Neuronal stem cell (in vitro differentiated cells): ENCODE data around the gene KDM5C.

Source experiments
- DNase-seq: peaks from one replicate; pipeline ENCODE4 v3.0.0-alpha.2; 2013; ENCODE audit warnings: low spot score
- H2AFZ ChIP-seq: one replicate; pipeline ENCODE4 v1.6.1; 2013; ENCODE audit warnings: mild to moderate bottlenecking, low read length, inconsistent platforms
- H2AK5ac ChIP-seq: 2 replicates; pipeline ENCODE4 v1.6.1; 2013; ENCODE audit warnings: low read depth, mild to moderate bottlenecking, inconsistent platforms, low read length, moderate library complexity, mixed read lengths
- H2BK120ac ChIP-seq: 2 replicates; pipeline ENCODE4 v1.6.1; 2013; ENCODE audit warnings: low read depth, mild to moderate bottlenecking, inconsistent platforms, low read length, moderate library complexity, mixed read lengths
- H2BK12ac ChIP-seq: one replicate; pipeline ENCODE4 v1.6.1; 2013; ENCODE audit warnings: low read length, inconsistent platforms
- H2BK15ac ChIP-seq: 2 replicates; pipeline ENCODE4 v1.6.1; 2013; ENCODE audit warnings: mild to moderate bottlenecking, low read length, inconsistent platforms, mixed read lengths
- H2BK5ac ChIP-seq: one replicate; pipeline ENCODE4 v1.6.1; 2013; ENCODE audit warnings: inconsistent platforms, mild to moderate bottlenecking, low read length, moderate library complexity
- H3K14ac ChIP-seq: one replicate; pipeline ENCODE4 v1.6.1; 2013; ENCODE audit warnings: low read length, inconsistent platforms
- H3K18ac ChIP-seq: 2 replicates; pipeline ENCODE4 v1.6.1; 2013; ENCODE audit warnings: low read length, inconsistent platforms
- H3K23ac ChIP-seq: 2 replicates; pipeline ENCODE4 v1.6.1; 2013; ENCODE audit warnings: low read depth, mild to moderate bottlenecking, mixed read lengths, low read length, inconsistent platforms; ENCODE audit not compliant: poor library complexity
- H3K27ac ChIP-seq: replicated peaks from 3 replicates; pipeline ENCODE4 v1.5.1; 2013; ENCODE audit warnings: low read length, inconsistent platforms
- H3K27me3 ChIP-seq, 3 experiments: 2 replicates each; pipeline ENCODE4 v1.6.1; 2013; ENCODE audit warnings: low read length in 3 of 3, mild to moderate bottlenecking in 2 of 3, inconsistent platforms in 1 of 3, low read depth in 1 of 3, mixed read lengths in 1 of 3, moderate library complexity in 1 of 3; ENCODE audit not compliant: control insufficient read depth in 3 of 3, insufficient read depth in 3 of 3
- H3K36me3 ChIP-seq, 2 donors: replicated peaks in 1 of 2; 2 replicates each; pipeline ENCODE4 v1.6.1; 2013; ENCODE audit warnings: low read length in 2 of 2; ENCODE audit not compliant: control insufficient read depth in 2 of 2, insufficient read depth in 2 of 2
- H3K4ac ChIP-seq: 2 replicates; pipeline ENCODE4 v1.6.1; 2013; ENCODE audit warnings: inconsistent platforms, mild to moderate bottlenecking, low read length, moderate library complexity
- H3K4me1 ChIP-seq, 2 donors: 1 replicate in 1 of 2; 2 replicates in 1 of 2; pipeline ENCODE4 v1.6.1; 2013; ENCODE audit warnings: low read length in 2 of 2, low read depth in 1 of 2; ENCODE audit not compliant: control insufficient read depth in 2 of 2, insufficient read depth in 1 of 2
- H3K4me2 ChIP-seq: one replicate; pipeline ENCODE4 v1.6.1; 2013; ENCODE audit warnings: mild to moderate bottlenecking, low read length, inconsistent platforms; ENCODE audit not compliant: insufficient read depth, poor library complexity, severe bottlenecking
- H3K4me3 ChIP-seq, 2 donors: 2 replicates each; pipeline ENCODE4 v1.5.1; 2013; ENCODE audit warnings: low read length in 2 of 2, mild to moderate bottlenecking in 2 of 2, inconsistent platforms in 1 of 2, moderate library complexity in 1 of 2
- H3K79me1 ChIP-seq: one replicate; pipeline ENCODE4 v1.6.1; 2013; ENCODE audit warnings: low read depth, mild to moderate bottlenecking, inconsistent platforms, low read length, moderate library complexity
- H3K9ac ChIP-seq: one replicate; pipeline ENCODE4 v1.6.1; 2013; ENCODE audit warnings: mild to moderate bottlenecking, low read depth, low read length, inconsistent platforms; ENCODE audit not compliant: poor library complexity
- H3K9me3 ChIP-seq, 2 donors: replicated peaks in 1 of 2; 2 replicates each; pipeline versions ENCODE3 to v1.6.1; 2013; ENCODE audit warnings: low read length in 2 of 2, mild to moderate bottlenecking in 2 of 2, inconsistent platforms in 1 of 2, low read depth in 1 of 2, mixed read lengths in 1 of 2, moderate library complexity in 1 of 2; ENCODE audit not compliant: control insufficient read depth in 2 of 2, insufficient read depth in 1 of 2
- H4K8ac ChIP-seq: one replicate; pipeline ENCODE4 v1.6.1; 2013; ENCODE audit warnings: low read depth, mild to moderate bottlenecking, inconsistent platforms, low read length, moderate library complexity
- H4K91ac ChIP-seq: one replicate; pipeline ENCODE4 v1.6.1; 2013; ENCODE audit warnings: low read length, low read depth, mild to moderate bottlenecking, inconsistent platforms; ENCODE audit not compliant: poor library complexity
- WGBS, 2 donors: extraction: QIAGEN DNeasy Blood & Tissue Kit; methylation state at CpG; one replicate each; pipeline ENCODE4 v1.1.7; 2013; ENCODE audit warnings: missing lambda C conversion rate in 2 of 2, mixed read lengths in 1 of 2; ENCODE audit not compliant: insufficient read length in 2 of 2, insufficient replicate concordance in 1 of 2; ENCODE audit errors: extremely low coverage in 2 of 2; 5-methylcytosine and 5-hydroxymethylcytosine counted together

The KDM5C gene

DNA sequence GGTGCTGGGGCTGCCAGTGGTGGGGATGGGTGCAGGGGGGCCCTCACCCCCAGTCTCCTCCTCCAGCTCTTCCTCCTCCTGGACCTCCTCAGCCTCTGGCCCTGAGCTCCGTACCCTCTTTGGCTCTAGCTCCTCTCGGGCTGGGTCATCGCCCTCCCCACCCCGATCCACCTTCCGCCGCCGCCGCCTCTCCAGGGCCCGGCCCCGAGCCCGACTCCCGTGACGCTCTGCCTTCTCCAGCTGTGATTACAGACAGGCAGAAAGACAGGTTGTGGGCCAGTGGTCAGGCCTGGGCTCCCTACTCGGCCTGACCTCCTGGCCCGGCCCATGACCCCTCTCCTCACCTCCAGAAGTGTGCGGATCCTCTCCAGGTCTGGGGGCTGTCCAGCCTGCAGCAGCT, 31.9 kb downstream of the KDM5C start:
- Histone ChIP-seq H2BK15ac (no peak overlapping the region), H3K23ac (no peak overlapping the region), H2AFZ (no peak overlapping the region), H3K79me1 (no peaks in the 10 kb centered on the region), H4K91ac (no peak overlapping the region), H3K27me3 (no peaks in the 10 kb centered on the region), H2BK120ac (no peak overlapping the region), H3K4me3 (no peak overlapping the region), H3K4me1 (no peaks in the 10 kb centered on the region), H3K36me3 (peaks cover 42 to 52% of the 10 kb centered on the region in 2 donors), H4K8ac (no peak overlapping the region), H3K9me3 (no peaks in the 10 kb centered on the region), H2BK12ac (no peak overlapping the region), H2BK5ac (no peak overlapping the region), H3K27ac (no peak overlapping the region), H3K18ac (no peak overlapping the region), H3K14ac (no peak overlapping the region), H3K4ac (no peak overlapping the region), H3K4me2 (no peak overlapping the region), H2AK5ac (no peak overlapping the region), H3K9ac (no peak overlapping the region)
- DNase-seq, result no peak
- no CpG with 5 or more reads among the region's 16 CpGs for WGBS, 2 donors

GRCh38 chrX:53190363-53190960, 34.5 kb downstream of the KDM5C start:
- H3K4me1 ChIP-seq, result no peaks in the 10 kb centered on the region
- no peak overlapping the region for H3K14ac ChIP-seq
- H3K36me3 ChIP-seq, result peaks cover 20 to 26% of the 10 kb centered on the region in 2 donors
- H3K27ac ChIP-seq, result no peak overlapping the region
- no peak for DNase-seq
- H2BK5ac ChIP-seq, result no peak overlapping the region
- H4K8ac ChIP-seq, result no peak overlapping the region
- H3K23ac ChIP-seq, result no peak overlapping the region
- no peaks in the 10 kb centered on the region for H3K27me3 ChIP-seq
- no peaks in the 10 kb centered on the region for H3K79me1 ChIP-seq
- no peak overlapping the region for H2AFZ ChIP-seq
- no peak overlapping the region for H2BK15ac ChIP-seq
- no peak overlapping the region for H3K18ac ChIP-seq
- no peaks in the 10 kb centered on the region for H3K9me3 ChIP-seq
- no peak overlapping the region for H3K4ac ChIP-seq
- H2AK5ac ChIP-seq, result no peak overlapping the region
- H3K9ac ChIP-seq, result no peak overlapping the region
- H3K4me2 ChIP-seq, result no peak overlapping the region
- no peak overlapping the region for H4K91ac ChIP-seq
- WGBS, 2 donors, result no CpG with 5 or more reads among the region's 6 CpGs
- no peak overlapping the region for H2BK120ac ChIP-seq
- H3K4me3 ChIP-seq, result no peak overlapping the region
- H2BK12ac ChIP-seq, result no peak overlapping the region

DNA sequence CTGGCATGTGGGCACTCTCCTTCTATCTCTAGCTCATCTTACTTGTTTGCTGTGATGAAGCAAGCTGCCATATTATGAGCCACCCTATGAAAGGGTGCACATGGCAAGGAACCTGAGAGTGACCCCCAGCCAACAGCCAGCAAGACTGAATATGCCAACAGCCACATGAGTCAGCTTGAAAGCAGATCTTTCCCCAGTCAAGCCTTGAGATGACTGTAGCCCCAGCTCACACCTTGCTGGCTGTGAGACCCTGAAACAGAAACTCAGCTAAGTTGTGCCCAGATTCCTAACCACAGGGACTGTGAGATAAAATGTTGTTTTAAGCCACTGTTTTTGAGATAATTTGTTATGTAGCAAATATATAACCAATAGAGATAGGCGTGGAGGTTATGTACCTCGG, 36.2 kb downstream of the KDM5C start:
- Histone ChIP-seq H3K4me3 (no peak overlapping the region), H3K23ac (no peak overlapping the region), H3K18ac (no peak overlapping the region), H3K14ac (no peak overlapping the region), H2BK120ac (no peak overlapping the region), H3K27me3 (no peaks in the 10 kb centered on the region), H3K36me3 (peaks cover 4 to 9% of the 10 kb centered on the region in 2 donors), H3K9me3 (no peaks in the 10 kb centered on the region), H3K79me1 (no peaks in the 10 kb centered on the region), H4K91ac (no peak overlapping the region), H2BK15ac (no peak overlapping the region), H3K9ac (no peak overlapping the region), H4K8ac (no peak overlapping the region), H3K4me1 (no peaks in the 10 kb centered on the region), H3K4ac (no peak overlapping the region), H2BK5ac (no peak overlapping the region), H2BK12ac (no peak overlapping the region), H3K27ac (no peak overlapping the region), H3K4me2 (no peak overlapping the region), H2AFZ (no peak overlapping the region), H2AK5ac (no peak overlapping the region)
- WGBS, 2 donors, result no CpG with 5 or more reads among the region's 2 CpGs
- DNase-seq, result no peak

DNA sequence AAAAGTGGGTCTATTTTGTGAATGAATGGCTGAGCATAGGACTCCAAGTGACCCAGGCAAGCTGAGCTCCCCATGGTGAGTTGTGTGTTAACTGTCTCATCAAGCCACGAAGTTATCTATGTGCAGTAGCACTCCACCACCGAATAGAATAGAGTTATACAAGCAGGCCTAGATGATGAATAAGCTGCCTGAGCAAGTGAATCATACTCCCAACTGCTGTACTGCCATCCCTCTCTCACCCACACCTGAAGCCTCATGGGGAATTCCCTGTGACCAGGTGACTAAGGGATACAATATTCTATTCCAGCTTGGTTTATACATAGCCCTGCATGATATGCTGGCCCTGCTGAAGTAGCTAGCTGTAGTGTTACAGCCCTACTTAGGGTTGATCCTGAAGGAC, 38.7 kb downstream of the KDM5C start:
- Histone ChIP-seq H3K4me2 (no peak overlapping the region), H2BK12ac (no peak overlapping the region), H3K23ac (no peak overlapping the region), H3K18ac (no peak overlapping the region), H3K4ac (no peak overlapping the region), H3K27me3 (no peaks in the 10 kb centered on the region), H3K9me3 (no peaks in the 10 kb centered on the region), H4K8ac (no peak overlapping the region), H3K36me3 (peaks cover 0 to 3% of the 10 kb centered on the region in 2 donors), H4K91ac (no peak overlapping the region), H2AFZ (no peak overlapping the region), H2BK15ac (no peak overlapping the region), H2AK5ac (no peak overlapping the region), H3K14ac (no peak overlapping the region), H3K27ac (no peak overlapping the region), H2BK120ac (no peak overlapping the region), H3K4me1 (no peaks in the 10 kb centered on the region), H2BK5ac (no peak overlapping the region), H3K4me3 (no peak overlapping the region), H3K79me1 (no peaks in the 10 kb centered on the region), H3K9ac (no peak overlapping the region)
- DNase-seq, result no peak
- WGBS, 2 donors, result no CpG with 5 or more reads among the region's 2 CpGs
